GM21367 (cell line): ENCODE results near the gene KCTD17.

Experiments used
- ATAC-seq: cut with Tn5 transposase; IDR thresholded peaks from one replicate; pipeline ENCODE4 v1.9.1; 2021; ENCODE audit not compliant: unreplicated experiment

The KCTD17 gene

DNA sequence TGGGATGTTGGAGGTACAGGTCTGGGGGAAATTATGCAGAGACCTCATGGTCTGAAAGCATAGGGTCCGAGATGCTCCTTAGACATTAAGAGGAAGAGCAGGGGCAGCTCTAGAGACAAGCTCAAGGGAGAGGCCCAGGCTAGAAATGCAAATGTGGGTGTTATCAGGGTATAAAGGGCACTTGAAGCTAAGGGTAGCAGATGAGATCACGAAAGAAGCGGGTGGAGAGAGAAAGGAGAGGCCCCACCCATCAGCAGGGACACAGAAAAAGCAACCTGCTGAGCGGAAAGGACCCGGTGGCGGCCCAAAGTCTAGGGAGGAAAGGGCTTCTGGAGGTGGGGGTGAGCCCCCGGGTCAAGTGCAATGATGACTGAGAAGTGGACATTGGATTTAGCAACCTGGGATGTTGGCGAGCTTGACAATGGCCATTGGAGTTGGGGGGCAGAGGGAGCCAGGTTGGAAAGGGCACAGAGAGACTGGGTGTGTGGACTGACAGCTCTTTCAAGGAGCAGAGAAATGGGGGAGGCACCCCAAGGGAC is 49.1 kb downstream of the KCTD17 start:
- ATAC-seq = no peak

DNA sequence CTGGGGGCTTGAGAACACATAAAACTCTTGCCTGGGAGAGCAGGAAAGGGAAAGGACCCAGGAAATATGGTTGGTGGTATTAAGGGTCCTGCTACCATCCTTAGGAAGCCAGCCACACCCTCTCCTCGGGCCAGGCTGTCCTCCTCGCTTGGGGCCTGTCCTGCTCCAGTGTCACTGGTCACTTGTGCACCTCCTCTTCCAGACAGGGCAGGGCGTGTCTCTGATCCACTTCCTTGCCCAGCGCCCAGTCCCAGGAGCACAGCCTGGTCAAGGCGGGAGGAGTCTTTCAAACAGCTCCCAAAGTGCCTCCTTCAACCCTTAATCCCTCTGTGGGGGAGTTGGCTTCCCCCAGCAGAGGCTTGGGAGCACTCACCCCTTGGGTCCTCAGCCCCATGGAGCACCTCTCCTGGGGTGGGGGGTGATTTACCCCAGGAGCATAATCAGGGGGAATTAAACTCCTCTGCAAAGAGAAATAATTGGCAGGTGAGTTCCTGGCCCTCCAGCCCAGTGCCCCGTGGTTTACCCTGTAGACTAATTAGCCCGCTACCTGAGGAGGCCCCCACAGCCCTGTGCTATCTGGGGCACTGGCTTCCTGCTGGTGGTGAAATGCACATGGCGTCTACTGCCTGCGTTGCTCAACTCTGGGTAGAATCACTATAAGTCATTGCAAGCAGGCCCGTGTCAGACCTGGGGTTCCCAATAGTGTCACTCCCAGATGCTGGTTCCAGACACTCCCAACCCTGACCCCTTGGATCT is 49.9 kb downstream of the KCTD17 start:
- ATAC-seq = no peak

DNA sequence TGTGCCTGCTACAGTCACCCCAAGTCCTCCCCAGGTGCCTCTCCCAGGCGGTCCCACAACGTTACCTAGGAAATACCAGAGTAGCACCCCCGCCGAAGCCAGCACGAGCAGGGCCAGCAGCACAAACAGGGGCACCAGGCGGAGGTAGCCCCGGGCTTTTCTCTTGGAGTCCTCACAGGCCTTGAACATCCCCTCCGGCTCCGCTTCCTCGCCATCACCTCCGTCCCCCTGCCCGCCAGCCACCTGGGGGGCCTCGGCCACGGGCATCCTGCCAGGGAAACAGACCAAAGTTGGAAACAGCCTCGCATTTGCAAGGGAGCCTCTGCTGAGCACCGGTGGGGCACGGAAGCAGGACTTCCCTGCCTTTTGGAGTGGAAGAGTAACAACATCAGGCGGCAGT is 51.6 kb downstream of the KCTD17 start:
- no peak for ATAC-seq

DNA sequence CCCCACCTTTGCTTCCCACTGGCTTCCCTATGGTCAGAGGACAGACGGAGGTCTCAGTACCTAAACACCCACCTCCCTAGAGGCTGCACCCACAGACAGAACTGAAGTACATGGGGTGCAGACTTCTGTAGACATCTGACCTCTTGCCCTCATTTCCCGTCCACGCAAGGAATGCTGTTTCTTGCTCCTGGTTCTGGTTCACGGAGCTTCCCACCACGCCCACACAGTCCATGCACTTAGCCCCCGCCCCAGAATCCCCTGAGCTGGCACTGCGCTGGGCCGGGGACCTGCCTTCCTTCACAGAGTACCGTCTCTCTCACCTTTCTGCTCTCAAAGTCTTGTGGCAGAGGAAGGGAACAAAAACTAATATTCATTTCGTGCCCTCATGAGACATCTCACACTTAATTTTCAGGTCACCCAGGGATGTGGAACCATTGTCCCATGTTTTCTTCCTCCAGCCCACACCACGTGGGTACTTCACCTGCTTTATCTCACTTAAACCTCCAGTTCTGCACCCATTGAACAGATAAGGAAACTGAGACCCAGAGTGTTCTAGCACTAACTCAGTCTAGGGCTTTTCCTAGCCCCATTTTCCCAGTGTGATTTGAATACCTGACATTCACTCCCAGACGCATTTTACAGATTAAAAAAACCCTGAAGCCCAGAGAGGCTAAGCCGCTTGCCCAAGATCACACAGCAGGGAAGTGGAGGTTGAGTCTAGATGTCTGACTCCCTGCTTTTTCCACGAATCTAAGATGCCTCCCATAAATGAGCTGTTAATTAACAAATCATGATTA is 52.3 kb downstream of the KCTD17 start:
- ATAC-seq = no peak

DNA sequence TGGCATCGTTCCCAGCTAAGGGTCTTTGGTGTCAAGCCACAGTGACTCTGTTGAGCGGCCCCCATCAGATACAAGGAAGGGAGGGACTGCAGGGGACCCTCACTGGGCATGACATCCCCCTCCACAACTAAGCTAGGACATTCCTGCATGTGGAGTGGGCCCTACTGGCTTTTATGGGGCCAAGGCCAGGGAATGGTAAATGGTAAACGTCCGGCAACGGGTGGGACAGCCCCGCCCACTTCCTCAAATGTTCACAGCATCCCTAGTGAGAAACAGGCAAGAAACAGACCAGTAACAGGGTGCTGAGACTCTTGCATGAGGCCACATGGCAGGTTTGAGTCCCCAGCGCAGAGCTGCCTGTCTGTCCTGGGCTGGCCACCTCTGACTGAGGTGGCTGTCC is 53.6 kb downstream of the KCTD17 start:
- ATAC-seq = no peak

DNA sequence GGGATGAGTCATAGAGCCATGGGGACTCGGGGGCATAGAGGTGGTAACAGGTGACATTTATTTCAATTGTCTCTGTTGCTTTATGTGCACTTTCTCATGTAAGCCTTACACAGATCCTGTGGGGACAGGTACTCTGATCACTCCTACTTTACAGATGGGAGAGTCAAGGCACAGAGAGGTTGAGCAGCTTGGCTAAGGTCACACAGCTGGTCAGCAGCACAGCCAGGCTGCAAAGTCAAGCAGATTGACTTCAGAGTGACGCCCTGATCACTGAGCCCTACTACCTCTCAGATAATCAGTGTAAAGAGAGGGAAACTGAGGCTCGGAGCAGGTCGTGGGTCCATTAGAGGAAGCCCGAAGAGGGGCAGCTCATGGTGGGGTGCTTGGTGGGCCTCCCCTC is 54.4 kb downstream of the KCTD17 start:
- no peak for ATAC-seq

DNA sequence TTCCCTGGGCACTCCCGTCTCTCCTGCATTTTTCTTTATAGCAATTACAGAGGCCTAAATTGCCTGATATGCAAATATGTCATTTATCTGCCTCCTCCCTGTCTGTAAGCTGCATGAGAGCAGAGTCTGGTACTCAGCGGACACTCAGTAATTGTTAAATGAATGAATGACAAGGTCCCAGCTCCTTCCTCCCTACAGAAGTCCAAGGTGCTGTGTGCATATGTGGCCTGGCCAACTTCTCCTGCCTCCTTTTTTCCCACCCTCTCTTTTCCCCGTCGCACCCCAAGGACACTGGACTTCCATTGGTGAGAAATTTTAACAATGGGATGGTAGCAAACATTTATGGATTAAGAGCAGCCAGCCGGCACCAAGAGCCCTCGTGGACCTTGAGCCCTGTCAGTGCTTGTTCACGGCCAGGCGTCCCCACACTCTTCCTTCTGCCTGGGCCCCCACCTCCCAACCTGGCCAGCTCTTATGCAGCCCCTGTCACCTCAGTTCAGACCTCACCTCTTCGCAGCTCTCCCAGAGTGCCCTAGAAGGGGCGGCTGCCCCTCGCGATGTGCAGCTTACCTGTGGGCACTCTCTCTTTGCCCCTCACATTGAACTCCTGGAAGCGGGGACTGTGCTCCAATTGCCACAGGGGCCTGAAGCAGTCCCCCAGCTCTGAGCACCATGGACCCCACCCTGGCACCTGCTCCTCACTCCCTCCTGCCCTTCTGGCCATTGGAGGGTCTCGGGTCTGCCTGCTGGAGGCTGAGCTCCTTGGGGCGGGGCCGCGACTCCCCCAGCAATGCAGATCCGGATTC is 56.5 kb downstream of the KCTD17 start:
- ATAC-seq = no peak

DNA sequence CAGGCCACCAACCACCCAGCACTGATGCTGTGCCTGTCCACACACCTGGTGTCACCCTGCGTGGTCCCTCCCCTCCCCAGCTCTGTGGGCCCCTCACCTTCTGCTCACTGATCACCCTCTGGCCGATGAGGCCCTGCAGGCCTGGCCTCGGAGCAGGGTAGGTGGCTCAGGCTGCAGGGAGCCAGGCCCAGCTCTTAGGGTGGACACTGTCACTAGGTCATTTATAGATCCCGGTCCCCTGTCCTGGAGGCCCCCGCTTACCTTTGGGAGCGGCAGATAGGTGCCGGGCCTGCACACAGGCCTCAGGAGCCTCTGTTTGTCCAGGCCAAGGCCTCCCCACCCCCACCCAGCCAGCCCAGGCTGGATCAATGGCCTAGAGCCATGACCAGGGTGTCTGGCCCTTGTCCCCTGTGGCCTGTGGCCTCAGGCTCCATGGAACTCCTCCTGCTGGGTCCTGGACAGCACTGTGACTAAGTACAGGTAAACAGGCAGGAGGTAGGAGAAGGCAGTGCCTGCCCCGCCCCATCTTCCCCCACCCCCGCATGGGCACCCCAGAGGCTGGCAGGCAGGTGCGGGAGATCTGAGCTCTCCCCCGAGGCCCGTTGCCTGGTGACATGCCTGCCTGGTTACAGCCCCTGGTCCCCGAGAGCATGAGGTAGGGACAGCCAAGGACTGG is 57.8 kb downstream of the KCTD17 start, which contains the start of gene TMPRSS6:
Gene TMPRSS6, minus strand, starts transcription at position 472 of the 676 bp plus-strand sequence. CDS start 6,296 bp downstream, outside the sequence.
- no peak for ATAC-seq

DNA sequence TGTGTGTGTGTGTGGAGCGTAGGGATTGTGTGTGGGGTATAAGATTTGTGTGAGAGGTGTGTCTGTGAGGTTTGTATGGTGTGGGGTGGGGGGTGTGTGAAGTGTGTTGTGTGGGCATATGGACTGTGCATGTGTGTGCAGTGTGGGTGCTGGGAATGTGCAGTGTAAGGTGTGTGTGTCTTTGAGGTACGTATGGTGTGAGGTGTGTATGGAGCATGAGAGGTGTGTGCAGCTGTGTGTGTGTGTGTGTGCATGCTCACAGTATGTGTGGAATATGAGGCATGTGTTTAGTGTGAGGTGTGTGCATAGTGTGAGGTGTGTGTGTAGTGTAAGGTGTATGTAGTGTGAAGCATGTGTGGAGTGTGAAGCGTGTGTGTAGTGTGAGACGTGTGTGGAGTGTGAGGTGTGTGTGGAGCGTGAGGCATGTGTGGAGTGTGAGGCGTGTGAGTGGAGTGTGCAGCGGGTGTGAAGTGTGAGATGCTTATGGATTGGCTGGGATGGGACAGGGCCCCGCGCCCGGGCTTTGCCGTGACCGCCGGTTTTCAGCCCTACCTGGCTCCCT is 59.7 kb downstream of the KCTD17 start:
- no peak for ATAC-seq

DNA sequence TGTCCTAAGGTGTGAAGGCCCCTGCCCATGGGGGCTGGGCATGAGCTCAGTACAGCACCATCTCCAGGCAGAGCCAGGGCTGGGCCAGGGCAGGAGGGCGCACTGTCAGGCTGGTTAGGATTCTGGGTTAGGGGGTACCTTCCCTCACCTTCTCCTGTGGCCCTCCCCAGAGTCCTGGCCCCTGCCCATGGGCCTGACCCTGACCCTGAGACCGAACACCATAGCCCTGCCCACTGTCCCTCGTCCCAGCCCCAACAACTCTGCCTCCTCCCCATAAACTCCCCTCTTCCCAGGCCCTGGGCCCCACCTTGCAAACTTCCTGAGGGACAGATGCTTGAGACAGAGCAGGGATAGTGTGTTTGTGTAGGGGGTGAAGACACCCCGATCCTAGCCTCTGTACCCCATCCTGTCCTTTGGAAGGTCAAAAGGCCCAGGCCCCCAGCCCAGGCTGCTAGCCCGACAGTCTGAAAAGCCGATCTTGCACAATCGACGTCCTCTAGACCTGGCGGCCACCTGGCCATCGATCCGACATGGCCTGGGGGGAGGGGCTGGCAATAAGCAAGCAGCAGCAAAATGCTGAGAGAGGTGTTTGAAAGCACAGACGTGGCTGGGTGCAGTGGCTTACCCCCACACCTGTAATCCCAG is 60.7 kb downstream of the KCTD17 start:
- ATAC-seq = no peak
